Measurements from ENCODE around the gene NDUFB3.
"Not testable (repeated sequence)": the region's sequence is repeated elsewhere in the genome, so short reads cannot be mapped to it uniquely, and the experiment has no call there.

The NDUFB3 gene

DNA sequence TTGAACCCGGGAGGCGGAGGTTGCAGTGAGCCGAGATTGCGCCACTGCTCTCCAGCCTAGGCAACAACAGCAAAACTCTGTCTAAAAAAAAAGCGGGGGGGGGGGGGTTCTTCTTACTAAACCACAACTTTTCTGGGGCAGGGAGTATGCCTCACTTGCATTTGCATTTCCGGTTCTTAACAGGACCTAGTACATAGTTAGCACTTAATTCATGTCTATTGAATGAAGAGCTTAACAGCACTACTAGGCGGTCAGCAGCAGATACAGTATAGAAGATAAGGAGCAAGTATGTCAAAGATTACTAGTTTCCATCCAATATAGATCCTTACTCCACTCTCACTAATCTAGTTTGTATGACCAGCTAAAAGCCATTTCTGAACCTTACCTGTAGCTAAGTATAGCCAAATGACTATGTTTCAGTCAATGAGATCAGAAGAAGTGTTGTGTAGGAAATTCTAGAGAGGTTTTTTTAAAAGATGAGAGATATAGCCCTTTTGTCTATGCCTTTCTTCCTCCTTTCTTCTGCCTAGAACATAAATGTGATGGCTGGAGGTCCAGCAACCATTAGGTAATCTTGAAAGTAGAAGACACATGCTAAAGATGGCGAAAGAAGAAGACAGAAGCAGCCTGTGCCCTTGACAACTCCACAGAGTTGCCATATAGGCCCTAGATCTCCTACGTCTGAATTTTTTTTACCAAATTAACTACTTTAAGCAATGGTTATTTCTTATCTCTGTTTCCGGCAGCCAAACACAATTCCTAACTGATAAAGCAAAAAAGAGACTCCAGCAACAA is 11.6 kb upstream of the NDUFB3 start:
- DNase-seq (ENCODE audit: low read depth in 1 of 2, low spot score in 1 of 2), result peak in 1 of 2 experiments; percentile 22
- TF ChIP-seq SPI1 (IDR thresholded peaks at IDR 0.05; ENCODE audit: borderline replicate concordance, low read depth) (no peak), POLR2AphosphoS5 (IDR thresholded peaks at IDR 0.05; ENCODE audit: low read depth) (no peak), GABPA (IDR thresholded peaks at IDR 0.05; ENCODE audit: low read depth) (no peak)
- TF ChIP-seq, protein P1, sequence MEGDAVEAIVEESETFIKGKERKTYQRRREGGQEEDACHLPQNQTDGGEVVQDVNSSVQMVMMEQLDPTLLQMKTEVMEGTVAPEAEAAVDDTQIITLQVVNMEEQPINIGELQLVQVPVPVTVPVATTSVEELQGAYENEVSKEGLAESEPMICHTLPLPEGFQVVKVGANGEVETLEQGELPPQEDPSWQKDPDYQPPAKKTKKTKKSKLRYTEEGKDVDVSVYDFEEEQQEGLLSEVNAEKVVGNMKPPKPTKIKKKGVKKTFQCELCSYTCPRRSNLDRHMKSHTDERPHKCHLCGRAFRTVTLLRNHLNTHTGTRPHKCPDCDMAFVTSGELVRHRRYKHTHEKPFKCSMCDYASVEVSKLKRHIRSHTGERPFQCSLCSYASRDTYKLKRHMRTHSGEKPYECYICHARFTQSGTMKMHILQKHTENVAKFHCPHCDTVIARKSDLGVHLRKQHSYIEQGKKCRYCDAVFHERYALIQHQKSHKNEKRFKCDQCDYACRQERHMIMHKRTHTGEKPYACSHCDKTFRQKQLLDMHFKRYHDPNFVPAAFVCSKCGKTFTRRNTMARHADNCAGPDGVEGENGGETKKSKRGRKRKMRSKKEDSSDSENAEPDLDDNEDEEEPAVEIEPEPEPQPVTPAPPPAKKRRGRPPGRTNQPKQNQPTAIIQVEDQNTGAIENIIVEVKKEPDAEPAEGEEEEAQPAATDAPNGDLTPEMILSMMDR (IDR thresholded peaks at IDR 0.05; ENCODE audit: insufficient read depth, low read length), result no peak
- TF ChIP-seq, protein P2, sequence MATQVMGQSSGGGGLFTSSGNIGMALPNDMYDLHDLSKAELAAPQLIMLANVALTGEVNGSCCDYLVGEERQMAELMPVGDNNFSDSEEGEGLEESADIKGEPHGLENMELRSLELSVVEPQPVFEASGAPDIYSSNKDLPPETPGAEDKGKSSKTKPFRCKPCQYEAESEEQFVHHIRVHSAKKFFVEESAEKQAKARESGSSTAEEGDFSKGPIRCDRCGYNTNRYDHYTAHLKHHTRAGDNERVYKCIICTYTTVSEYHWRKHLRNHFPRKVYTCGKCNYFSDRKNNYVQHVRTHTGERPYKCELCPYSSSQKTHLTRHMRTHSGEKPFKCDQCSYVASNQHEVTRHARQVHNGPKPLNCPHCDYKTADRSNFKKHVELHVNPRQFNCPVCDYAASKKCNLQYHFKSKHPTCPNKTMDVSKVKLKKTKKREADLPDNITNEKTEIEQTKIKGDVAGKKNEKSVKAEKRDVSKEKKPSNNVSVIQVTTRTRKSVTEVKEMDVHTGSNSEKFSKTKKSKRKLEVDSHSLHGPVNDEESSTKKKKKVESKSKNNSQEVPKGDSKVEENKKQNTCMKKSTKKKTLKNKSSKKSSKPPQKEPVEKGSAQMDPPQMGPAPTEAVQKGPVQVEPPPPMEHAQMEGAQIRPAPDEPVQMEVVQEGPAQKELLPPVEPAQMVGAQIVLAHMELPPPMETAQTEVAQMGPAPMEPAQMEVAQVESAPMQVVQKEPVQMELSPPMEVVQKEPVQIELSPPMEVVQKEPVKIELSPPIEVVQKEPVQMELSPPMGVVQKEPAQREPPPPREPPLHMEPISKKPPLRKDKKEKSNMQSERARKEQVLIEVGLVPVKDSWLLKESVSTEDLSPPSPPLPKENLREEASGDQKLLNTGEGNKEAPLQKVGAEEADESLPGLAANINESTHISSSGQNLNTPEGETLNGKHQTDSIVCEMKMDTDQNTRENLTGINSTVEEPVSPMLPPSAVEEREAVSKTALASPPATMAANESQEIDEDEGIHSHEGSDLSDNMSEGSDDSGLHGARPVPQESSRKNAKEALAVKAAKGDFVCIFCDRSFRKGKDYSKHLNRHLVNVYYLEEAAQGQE (IDR thresholded peaks at IDR 0.05; ENCODE audit: insufficient replicate concordance, low read depth), result no peak
- Histone ChIP-seq H3K27me3 (ENCODE audit: insufficient read depth, poor library complexity, severe bottlenecking) (no peaks in the 10 kb centered on the region), H3K27ac (replicated peaks) (no peak overlapping the region; the same call in 1 of the 2 replicates), H3K4me3 (replicated peaks; ENCODE audit: insufficient read depth, low read length) (no peak overlapping the region)

DNA sequence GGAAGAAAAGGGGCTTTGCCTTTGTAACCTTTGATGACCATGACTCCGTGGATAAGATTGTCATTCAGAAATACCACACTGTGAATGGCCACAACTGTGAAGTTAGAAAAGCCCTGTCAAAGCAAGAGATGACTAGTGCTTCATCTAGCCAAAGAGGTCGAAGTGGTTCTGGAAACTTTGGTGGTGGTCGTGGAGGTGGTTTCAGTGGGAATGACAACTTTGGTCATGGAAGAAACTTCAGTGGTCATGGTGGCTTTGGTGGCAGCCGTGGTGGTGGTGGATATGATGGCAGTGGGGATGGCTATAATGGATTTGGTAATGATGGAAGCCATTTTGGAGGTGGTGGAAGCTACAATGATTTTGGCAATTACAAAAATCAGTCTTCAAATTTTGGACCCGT is 8.3 kb upstream of the NDUFB3 start:
- DNase-seq (ENCODE audit: low read depth in 1 of 2, low spot score in 1 of 2); H3K27ac ChIP-seq (replicated peaks); H3K27me3 ChIP-seq (ENCODE audit: insufficient read depth, poor library complexity, severe bottlenecking); H3K4me3 ChIP-seq (replicated peaks; ENCODE audit: insufficient read depth, low read length): not testable (repeated sequence)

DNA sequence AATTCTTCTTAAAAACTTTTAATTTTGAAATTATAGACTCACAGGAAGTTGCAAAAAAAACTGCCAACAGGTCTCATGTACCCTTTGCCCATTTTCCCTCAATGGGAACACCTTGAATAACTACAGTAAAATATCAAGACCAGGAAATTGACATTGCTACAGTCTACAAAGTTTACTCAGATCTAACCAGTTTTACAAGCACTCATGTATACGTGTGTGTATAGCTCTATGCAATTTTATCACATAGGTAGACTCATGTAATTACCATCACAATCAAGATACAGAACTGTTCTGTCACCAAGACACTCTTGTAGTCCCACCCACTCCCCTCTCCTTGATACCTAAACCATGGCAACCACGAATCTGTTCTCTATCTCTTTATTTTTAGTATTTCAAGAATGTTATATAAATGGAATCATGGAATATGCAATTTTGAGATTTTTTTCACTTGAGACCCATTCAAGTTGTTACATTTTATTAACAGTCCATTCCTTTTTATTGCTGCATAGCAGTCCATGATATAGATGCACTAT is 6.9 kb upstream of the NDUFB3 start:
- H3K4me3 ChIP-seq (replicated peaks; ENCODE audit: insufficient read depth, low read length), result no peak overlapping the region
- no peaks in the 10 kb centered on the region for H3K27me3 ChIP-seq (ENCODE audit: insufficient read depth, poor library complexity, severe bottlenecking)
- DNase-seq (ENCODE audit: low read depth in 1 of 2, low spot score in 1 of 2), result no peak
- H3K27ac ChIP-seq (replicated peaks), result no peak overlapping the region
- TF ChIP-seq, protein P2 (IDR thresholded peaks at IDR 0.05; ENCODE audit: insufficient replicate concordance, low read depth), result no peak
- TF ChIP-seq, protein P1 (IDR thresholded peaks at IDR 0.05; ENCODE audit: insufficient read depth, low read length), result no peak
- no peak for TF ChIP-seq POLR2AphosphoS5 (IDR thresholded peaks at IDR 0.05; ENCODE audit: low read depth)
- no peak for TF ChIP-seq GABPA (IDR thresholded peaks at IDR 0.05; ENCODE audit: low read depth)
- no peak for TF ChIP-seq SPI1 (IDR thresholded peaks at IDR 0.05; ENCODE audit: borderline replicate concordance, low read depth)

DNA sequence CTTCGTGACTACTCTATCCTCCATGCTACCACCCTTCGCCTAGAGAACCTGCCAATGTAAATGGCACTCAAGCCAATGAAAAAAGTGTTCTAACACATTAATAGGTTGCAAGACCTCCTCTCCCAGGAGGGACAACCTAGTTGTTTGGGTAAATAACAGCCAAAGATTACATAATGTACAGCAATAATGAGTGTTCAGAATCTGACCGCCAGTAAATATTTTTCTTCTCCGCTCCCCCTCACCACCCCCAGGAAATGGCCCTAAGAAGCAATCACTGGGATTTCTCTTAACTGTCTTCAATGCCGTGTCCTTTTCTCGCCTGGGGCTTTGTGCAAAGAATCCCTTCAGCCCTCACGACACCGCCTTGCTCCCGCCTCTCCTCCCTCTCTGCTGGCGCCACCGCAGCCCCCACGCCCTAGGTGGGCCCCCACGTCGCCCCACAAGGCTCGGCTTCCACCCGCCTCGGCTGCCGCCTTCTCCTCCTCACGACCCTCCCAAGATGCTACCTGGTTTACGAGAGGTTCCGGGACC is 788 bp upstream of the NDUFB3 start:
- TF ChIP-seq SPI1 (IDR thresholded peaks at IDR 0.05; ENCODE audit: borderline replicate concordance, low read depth) (no peak), GABPA (IDR thresholded peaks at IDR 0.05; ENCODE audit: low read depth) (no peak)
- Histone ChIP-seq H3K27ac (replicated peaks) (peak overlapping the region; percentile 96), H3K4me3 (replicated peaks; ENCODE audit: insufficient read depth, low read length) (peak overlapping the region; percentile 84), H3K27me3 (ENCODE audit: insufficient read depth, poor library complexity, severe bottlenecking) (no peaks in the 10 kb centered on the region)
- peak in 1 of 2 experiments; percentile 57 for DNase-seq (ENCODE audit: low read depth in 1 of 2, low spot score in 1 of 2)
